Activated naive CD4-positive, alpha-beta T cell (primary cell): Measurements from ENCODE around the gene FRY.

Experiments
- DNase-seq, 4 experiments: peaks; one replicate each; lab custom pipeline; 2025; lab: John Stamatoyannopoulos, UW

Gene FRY

DNA sequence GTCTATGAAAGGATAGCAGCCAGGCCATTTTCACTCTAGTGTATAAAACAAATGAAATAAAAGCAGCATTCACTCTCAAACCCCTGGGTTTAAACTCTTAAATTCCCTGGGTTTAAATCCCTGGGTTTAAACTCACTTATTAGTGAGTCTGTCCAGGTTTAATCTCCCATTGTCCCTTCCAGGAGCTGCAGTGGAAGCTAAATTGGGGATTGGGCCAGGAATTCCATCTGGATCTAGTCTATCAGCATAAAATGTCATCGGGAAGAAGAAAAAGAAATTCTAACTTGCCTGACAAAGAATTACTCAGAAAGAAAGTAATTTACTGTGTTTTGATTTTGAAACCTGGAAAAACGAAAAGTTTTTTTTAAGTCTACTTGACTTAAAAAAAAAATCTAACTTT lies 54.8 kb downstream of the FRY start:
- DNase-seq = no peak

- DNase-seq = no peak
These were observed 55.3 kb downstream of the FRY start for GRCh38 chr13:32086791-32087441.

GRCh38 chr13:32087955-32088747 lies 56.6 kb downstream of the FRY start:
- DNase-seq = no peak

GRCh38 chr13:32092496-32092895 lies 60.9 kb downstream of the FRY start:
- no peak for DNase-seq

GRCh38 chr13:32093006-32093405 lies 61.4 kb downstream of the FRY start:
- no peak for DNase-seq

DNA sequence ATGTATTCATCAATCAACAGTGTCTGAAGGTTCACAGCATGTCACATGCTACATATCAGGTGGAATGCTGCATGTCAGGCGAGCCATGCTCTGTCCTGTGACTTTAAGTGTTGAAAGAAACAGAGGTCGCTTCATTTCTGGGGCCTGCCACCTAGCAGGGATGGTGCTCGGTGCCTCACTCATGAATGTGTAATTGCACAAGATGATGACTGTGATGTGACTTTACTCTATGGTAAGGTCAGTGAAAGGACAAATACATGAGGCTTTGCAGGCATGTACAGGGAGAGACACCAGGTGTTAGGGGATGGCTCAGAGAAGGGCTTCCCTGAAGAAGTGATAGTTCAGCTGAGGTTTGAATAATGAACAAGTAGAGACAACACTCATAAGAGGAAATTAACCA lies 66.7 kb downstream of the FRY start:
- DNase-seq = no peak

DNA sequence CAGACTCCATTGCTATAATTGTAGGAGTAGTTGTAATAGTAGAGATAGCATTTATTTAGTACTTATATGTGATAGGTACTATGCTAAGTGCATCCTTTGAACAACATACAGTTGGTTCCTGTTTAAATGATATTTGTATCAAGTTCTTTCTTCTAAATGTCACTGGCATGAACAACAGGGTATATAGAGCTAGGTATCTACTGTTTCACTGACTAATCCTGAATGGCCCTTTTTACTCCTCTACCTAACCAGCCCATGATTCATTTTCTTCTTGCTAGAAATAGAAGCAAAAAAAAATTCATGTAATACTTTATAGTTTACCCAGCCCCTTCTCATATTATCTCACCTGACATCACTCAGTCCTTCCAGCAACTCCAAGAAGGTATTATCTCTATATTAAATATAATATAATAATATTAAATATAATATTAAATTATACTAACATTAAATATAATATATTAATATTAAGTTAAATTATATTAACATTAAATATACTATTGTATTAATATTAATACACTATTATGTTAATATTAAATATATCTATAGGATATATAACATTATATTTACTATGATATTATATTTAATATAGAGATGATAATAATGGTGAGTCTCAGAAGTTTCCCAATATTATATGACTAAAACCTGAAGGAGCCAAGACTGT lies 74.2 kb downstream of the FRY start:
- DNase-seq = no peak

- no peak for DNase-seq
These were observed 75.9 kb downstream of the FRY start for GRCh38 chr13:32107474-32107873.

DNA sequence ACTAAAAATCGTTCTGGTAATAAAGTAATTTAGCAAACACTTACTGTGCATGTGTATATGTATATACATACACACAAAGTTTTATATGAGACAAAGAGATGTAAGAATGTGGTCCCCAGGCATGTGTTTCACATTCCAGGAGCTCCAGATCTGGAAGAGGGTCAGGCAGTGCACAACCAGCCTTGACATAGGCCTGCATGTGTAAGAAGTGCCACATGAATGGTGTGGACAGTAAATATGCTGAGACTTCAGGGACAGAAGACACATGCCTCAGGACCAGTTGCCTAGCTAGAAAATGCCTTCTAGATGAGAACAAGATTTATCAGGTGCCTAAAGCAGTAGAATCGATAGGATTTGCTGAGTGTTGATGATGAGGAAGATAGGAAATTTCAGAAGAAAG lies 76.4 kb downstream of the FRY start:
- no peak for DNase-seq

DNA sequence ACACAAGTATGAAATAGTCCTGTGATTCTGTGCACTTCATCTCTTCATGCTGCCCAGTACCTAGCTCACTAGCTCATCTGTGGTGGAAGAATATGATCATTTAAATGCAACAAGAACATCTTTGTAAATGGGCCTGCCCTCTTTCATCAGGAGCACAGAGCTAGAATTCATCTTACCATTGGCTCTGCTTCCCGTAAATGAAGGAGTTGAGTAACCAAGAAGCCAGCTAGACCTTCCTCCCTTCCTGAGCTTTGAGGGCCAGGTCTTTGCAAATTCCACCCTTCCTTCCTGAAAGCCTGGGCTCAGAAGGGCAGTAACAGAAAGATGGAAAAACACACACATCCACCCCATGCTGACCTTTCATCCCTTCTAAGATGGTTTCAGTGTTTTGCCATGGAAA lies 82.0 kb downstream of the FRY start:
- DNase-seq = no peak

DNA sequence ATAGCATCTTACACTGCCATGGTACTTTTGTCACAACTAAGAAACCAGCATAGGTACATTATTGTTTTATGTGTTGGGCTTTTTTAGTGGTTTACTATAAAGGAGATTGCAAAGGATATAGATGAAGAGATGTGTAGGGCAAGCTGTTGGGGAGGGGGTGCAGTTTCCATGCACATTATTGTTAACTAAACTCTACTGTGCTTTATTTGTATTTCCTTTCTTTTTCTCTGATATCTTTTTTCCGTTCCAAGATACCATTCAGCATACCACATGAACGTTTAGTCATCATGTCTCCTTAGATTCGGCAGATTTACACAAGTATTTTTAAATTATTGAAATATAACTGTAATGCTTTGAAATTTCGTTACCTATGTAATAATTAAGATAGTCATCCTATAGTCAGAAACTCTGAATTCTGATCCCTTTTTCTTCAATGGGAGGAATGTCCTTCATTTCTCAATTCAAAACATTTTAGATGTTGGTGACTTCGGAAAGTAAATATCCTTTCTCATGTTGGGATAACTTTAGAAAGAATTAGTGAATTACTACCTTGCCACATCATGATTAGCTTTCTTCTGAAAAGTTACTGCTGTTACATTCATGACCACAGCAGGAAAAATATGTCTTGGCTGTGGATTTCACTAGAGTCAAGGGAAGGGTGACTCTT lies 82.8 kb downstream of the FRY start:
- no peak for DNase-seq

- DNase-seq = no peak
These were observed 83.5 kb downstream of the FRY start for GRCh38 chr13:32115066-32115465.

DNA sequence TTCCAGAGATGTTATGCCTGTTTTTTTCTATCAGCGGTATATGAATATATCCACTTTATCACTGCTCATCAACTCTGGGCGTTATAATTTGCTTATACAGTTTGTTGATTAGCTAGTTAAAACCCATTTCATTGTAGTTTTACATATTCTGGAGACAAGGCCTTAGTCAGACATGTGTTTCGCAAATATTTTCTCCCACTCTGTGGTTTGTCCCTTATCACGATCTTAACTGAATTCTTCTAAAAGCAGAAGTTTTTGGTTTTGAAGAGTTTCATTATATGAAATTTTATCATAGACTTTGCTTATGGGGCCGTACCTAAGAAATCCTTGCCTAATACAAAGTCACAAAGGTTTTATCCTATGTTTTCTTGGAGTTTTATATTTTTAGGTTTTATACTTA lies 84.6 kb downstream of the FRY start:
- no peak for DNase-seq

DNA sequence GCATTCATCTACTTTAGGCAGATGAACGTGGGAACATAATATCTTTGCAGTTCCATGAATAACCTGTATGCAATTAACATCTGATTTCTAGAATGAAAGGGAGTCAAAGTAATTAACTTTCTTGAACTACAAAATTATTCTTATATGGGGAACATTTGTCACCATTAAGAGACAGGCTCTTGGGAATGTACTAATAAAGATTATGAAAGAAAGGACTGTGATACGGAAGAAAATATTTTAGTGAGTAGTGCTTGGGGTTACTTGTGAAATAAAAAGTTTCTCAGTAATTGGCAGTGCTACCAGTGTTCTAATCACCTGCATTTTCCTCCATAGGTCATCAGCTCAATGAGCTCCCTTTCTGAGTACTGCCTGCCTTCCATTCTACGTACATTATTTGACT lies 85.4 kb downstream of the FRY start:
- no peak for DNase-seq

- no peak for DNase-seq
These were observed 86.1 kb downstream of the FRY start for GRCh38 chr13:32117701-32118100.

GRCh38 chr13:32121316-32121715 lies 89.7 kb downstream of the FRY start:
- DNase-seq = no peak

DNA sequence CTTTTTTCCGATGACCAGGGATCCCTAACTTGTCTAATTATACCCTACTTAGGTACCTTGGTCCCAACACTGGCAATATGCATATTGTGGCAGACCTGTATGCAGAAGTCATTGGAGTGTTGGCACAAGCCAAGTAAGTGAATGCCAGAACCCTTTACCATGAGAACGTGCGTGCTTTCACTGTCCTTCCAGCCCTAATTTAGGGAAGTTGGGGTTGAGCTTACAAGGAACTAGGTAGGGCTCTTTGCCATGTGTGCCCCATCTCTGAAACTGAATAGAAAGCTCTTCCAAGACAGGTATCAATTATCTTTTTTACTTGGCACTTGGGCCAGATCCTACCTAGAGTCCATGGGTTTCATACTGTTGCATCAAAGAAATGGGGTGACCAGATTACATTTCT lies 93.2 kb downstream of the FRY start:
- DNase-seq = no peak

DNA sequence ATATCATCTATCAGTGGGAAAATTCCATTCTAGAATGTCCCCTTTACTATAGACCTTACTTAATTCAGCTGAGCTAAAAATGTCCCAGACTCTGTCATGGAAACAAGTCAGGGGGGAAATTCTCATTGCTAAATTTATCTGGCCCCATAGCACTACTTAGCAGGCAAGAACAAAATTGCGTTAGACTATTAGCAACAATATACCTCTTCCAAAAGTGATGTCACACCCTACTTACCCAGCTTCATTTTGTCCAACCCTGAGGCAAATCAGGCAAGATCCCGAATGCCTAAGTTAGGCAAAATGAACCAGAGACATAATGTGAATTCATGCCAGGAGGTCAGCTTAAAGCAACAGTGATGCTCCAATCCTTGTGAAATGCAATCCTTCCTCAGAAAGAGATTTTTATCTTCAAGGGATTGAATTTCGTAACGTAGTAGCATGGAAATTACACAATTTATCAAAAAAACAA lies 93.7 kb downstream of the FRY start:
- no peak for DNase-seq

GRCh38 chr13:32125751-32126150 lies 94.2 kb downstream of the FRY start:
- no peak for DNase-seq

DNA sequence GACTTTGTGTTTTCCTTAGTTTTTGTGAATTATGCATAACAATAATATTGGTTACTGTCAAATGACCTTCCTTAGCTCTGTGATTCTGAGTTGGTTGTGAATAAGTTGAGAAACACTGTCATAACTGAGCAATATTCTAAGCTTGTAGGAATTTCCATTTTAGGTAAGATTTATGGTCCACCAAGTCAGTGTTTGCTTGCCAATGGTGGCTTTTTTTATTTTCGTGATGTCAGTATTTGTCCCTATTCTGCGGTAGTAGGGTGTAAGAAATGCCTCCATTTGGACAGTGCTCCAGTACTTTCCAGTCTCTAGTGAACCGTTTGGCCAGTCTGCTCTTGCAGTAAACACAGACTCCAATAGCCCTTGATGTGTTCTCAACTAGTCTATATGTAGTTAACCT lies 94.7 kb downstream of the FRY start:
- no peak for DNase-seq

DNA sequence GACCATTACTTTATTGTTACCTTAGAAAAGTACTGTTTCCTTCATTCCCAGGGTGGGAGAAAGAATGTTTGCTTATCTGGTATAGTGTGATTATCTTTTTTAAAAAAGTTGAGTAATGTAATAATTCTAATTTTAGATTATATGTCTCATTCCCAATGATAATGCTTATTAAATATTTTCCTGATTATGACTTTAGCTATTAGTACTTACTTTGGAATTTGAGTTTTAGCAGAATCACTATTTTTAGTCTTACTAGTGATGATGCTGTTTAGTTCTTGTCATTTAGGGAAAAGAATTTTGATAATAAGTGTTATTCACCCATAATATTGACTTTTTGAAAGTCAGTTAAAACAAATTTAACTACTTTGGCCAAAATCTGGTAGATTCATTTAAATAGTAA lies 95.2 kb downstream of the FRY start:
- no peak for DNase-seq

DNA sequence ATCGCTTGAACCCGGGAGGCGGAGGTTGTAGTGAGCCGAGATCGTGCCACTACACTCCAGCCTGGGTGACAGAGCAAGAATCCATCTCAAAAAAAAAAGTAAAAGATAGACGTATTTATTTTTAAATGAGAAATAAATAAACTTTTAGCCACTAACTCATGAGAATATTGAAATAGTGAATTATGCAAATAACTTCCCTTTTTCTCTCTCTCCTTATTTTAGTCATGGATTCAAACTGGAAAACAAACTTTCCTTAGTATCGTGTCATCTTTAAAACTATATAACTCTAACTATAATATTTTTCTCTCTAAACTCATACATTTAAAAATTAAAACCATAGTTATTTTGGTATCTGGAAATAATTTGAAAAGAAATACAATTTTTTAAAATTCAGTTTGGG lies 96.1 kb downstream of the FRY start:
- no peak for DNase-seq
